Psoas muscle (tissue), 8 donors: ENCODE data around the gene C14orf93. TPM values are rescaled to one million over a fixed set of nuclear protein-coding genes. Genes with fewer than 3 reads are reported as not detected.

ENCODE experiments used
- ATAC-seq, 4 donors: fragments of 200-7000 bp; cut with Tn5 transposase; one replicate each; pipeline ENCODE4 v1.9.1; 2020; ENCODE audit warnings: moderate library complexity in 3 of 4, mild to moderate bottlenecking in 2 of 4
- DNase-seq, 2 donors: peaks; one replicate each; pipeline ENCODE4 v3.0.0-alpha.2; 2020
- H3K27ac ChIP-seq: fragments of 200-600 bp; one replicate; pipeline ENCODE4 v1.8.0; 2022
- H3K27me3 ChIP-seq, 3 donors: fragments of 200-600 bp in 1 of 3; one replicate each; pipeline versions ENCODE4 v1.6.1 to v1.8.0; 2013 to 2022; ENCODE audit warnings: low read length in 2 of 3, mild to moderate bottlenecking in 2 of 3, moderate library complexity in 1 of 3; ENCODE audit not compliant: insufficient read depth in 3 of 3
- H3K36me3 ChIP-seq, 2 donors: fragments of 200-600 bp in 1 of 2; one replicate each; pipeline versions ENCODE4 v1.6.1 to v1.8.0; 2013 to 2022; ENCODE audit warnings: low read depth in 1 of 2, mild to moderate bottlenecking in 1 of 2, moderate library complexity in 1 of 2; ENCODE audit not compliant: insufficient read depth in 1 of 2
- H3K4me1 ChIP-seq: fragments of 200-600 bp; one replicate; pipeline ENCODE4 v1.8.0; 2022
- H3K4me3 ChIP-seq: fragments of 200-600 bp; one replicate; pipeline ENCODE4 v1.8.0; 2022; ENCODE audit warnings: mild to moderate bottlenecking
- H3K9me3 ChIP-seq: fragments of 200-600 bp; one replicate; pipeline ENCODE4 v1.8.0; 2022
- CTCF ChIP-seq: fragments of 200-600 bp; IDR thresholded peaks from one replicate; pipeline ENCODE4 v1.8.0; 2022; ENCODE audit warnings: antibody characterized with exemption
- WGBS, 3 donors: extraction: QIAGEN DNeasy Blood & Tissue Kit; methylation state at CpG; one replicate each; pipeline versions ENCODE4 v1.1.6 to v1.1.7; 2013; 5-methylcytosine and 5-hydroxymethylcytosine counted together
- intact Hi-C, 2 donors: fragments of 100-400 bp; cut with DNase I; formaldehyde crosslinking; loops; one replicate each; pipeline versions ENCODE4 v1.11.0 to v1.14.2; 2022
- polyA plus RNA-seq, 3 donors: library from polyadenylated mRNA; stranded (reverse); fragments of 200-250 nt; gene quantifications; one replicate each; pipeline ENCODE4 v1.2.3, GENCODE V29; 2013
- total RNA-seq, 4 donors: library from RNA; stranded (reverse); fragmentation: NEBNext Ultra II Directional in 2 of 4; extraction: Animal tissue kit (Norgen Biotek cat#: 25700) in 2 of 4; gene quantifications; one replicate each; pipeline versions ENCODE4 v1.2.1 to v1.2.4, GENCODE V29; 2021 to 2023
- donor health status: healthy with polysubstance abuse.
- donor health status: DM: no; HTN: no; CAD: no; lungs with moderate emphysema.
- donor health status: Bipolar disorder and iron deficiency.
- donor health status: healthy.
- donor health status: DM: yes; HTN: yes; CAD: no.
- donor health status: DM: no; HTN: no; CAD: no.
- donor health status: DM: no; HTN: no; CAD: no.
- donor health status: DM: yes; HTN: yes; CAD: no.

Gene C14orf93
- total and polyA plus RNA-seq, 7 donors: 1.7 to 5.1 (median 3.5) TPM

DNA sequence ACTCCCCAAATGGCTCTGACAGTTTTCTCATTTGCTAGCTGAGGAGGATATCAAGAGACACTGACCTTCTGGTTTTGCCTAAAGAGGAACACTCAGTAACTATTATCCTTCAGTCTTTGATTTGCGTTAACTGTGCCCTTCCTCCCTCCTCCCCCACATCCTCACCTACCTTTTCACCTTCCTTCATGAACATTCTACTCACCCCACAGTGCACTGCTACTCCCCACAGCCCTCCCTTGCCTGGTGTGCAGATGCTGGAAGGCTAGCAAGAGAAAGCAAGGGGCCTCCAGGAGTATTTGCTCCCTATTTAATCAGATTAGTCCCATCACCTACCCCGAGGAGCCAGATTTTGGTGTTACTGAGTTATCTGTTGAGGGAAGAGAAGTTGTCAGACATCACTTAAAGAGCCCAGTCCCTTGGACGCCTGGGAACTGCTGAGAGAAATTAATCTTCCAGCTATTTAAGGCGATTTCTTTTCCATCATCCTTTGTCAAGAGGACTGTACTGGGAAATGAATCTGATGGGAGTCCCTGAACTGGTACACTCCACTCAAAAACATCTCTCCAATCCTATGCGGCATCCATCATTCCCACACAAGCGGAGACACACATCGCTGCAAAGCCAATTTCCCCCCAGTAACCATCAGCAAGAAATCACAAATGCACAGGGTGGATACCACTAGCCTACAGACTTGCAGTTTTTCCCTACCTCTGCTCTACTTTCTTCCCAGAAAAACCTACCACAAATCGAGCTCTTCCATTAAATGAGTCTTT lies 13.3 kb upstream of the C14orf93 start:
- Histone ChIP-seq H3K27ac (no peak overlapping the region), H3K4me1 (no peaks in the 10 kb centered on the region), H3K9me3 (no peaks in the 10 kb centered on the region), H3K27me3 (no peaks in the 10 kb centered on the region), H3K4me3 (no peak overlapping the region), H3K36me3 (peaks cover 7 to 51% of the 10 kb centered on the region in 2 donors)
- DNase-seq (no peak), ATAC-seq (no peak)
- TF ChIP-seq CTCF: no peak
- intact Hi-C loops: no loop called here
- 75 to 83% (median 82%) methylated on average over 8 of the region's 8 CpGs for WGBS, 3 donors

DNA sequence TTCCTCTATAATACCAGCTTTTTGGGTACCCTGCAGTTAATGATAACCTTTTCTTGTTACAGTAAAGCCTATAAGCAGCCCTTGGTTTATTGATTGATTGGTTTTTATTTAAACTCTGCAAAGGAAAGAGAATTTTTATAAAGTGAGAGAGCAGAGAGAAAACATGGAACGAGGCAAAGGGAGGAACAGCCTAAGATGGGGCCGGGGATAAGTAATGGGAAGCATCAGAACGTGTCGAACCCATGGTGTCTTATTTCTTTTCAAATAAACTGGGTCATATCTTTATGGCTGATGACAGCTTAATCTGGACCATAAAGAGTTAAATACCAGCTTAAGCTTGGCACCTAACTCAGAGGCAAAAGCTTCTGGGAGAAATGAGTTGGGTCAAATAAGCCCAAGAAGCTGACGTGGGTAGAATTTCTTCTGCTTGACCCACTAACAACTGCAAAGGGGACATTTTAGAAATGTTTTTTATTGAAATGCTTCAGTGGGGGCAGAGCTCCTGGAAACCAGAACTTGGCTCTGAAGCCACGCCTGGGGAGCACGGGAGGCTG lies 12.0 kb upstream of the C14orf93 start:
- Histone ChIP-seq H3K9me3 (no peaks in the 10 kb centered on the region), H3K4me1 (no peaks in the 10 kb centered on the region), H3K36me3 (peaks cover 7 to 39% of the 10 kb centered on the region in 2 donors), H3K4me3 (no peak overlapping the region), H3K27ac (no peak overlapping the region), H3K27me3 (no peaks in the 10 kb centered on the region)
- WGBS, 3 donors: 42 to 63% (median 43%) methylated on average over 7 of the region's 7 CpGs
- intact Hi-C loops: no loop called here
- ATAC-seq: no peak
- DNase-seq: no peak
- TF ChIP-seq CTCF: no peak

GRCh38 chr14:23021434-23021833 lies 11.5 kb upstream of the C14orf93 start:
- no peaks in the 10 kb centered on the region for H3K27me3 ChIP-seq
- H3K4me3 ChIP-seq: no peak overlapping the region
- ATAC-seq (no peak), DNase-seq (no peak)
- no peak overlapping the region for H3K27ac ChIP-seq
- intact Hi-C loops: no loop called here
- WGBS, 3 donors: 49 to 66% (median 58%) methylated on average over 9 of the region's 9 CpGs
- peaks cover 7 to 33% of the 10 kb centered on the region in 2 donors for H3K36me3 ChIP-seq
- TF ChIP-seq CTCF: no peak
- H3K9me3 ChIP-seq: no peaks in the 10 kb centered on the region
- no peaks in the 10 kb centered on the region for H3K4me1 ChIP-seq

DNA sequence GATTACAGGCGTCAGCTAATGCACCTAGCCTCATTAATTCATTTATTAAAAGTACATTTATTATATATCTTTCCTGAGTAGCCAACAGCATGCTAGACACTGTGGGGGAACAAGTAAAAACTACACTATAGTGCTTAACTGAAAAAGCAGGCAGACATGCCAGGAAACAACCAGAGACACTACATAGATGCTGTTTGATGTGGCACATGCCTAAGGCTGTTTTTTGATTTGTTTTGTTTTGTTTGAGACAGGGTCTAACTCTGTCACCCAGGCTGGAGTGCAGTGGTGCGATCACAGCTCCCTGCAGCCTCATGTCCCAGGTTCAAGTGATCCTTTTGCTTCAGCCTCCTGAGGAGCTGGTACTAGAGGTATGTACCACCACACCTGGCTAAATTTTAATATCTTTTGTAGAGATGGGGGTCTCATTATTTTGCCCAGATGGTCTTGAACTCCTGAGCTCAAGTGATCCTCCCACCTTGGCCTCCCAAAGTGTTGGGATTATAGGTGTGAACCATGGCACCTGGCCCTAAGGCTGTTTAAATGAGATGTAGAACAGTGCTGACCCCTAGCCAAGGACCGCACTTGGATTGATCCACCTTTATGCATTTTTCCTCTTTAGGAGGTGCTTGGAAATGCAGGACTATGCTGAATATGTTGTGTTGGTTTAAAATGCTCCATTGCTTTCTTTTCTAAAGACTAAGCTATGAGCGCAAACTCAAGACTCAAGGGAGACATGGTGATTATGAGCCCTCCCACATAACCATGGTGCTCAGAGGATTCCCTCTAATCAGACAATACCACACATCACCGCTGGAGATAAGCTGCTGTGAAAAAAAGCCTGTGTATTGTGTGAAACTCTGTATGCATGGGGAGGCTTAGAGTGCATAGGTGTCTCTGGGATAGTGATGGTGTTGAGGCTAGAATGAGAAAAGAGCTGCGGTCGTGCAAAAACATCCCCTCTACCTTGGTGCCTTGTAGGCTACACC lies 10.5 kb upstream of the C14orf93 start:
- 91 to 94% (median 92%) methylated on average over 7 of the region's 7 CpGs for WGBS, 3 donors
- H3K27me3 ChIP-seq: no peaks in the 10 kb centered on the region
- no peak overlapping the region for H3K4me3 ChIP-seq
- H3K9me3 ChIP-seq: no peaks in the 10 kb centered on the region
- H3K4me1 ChIP-seq: no peaks in the 10 kb centered on the region
- ATAC-seq: no peak
- no peak for DNase-seq
- no peak overlapping the region for H3K27ac ChIP-seq
- TF ChIP-seq CTCF: no peak
- H3K36me3 ChIP-seq: peaks cover 7 to 23% of the 10 kb centered on the region in 2 donors
- intact Hi-C loops: no loop called here
